ENCODE measurements around the gene FCRL1.

- TF ChIP-seq CEBPB (IDR thresholded peaks at IDR 0.05): no peak
- no peak for TF ChIP-seq REST (IDR thresholded peaks at IDR 0.05; ENCODE audit: low read depth)
- no peak for TF ChIP-seq TCF12 (IDR thresholded peaks at IDR 0.05; ENCODE audit: low read depth)
- TF ChIP-seq EP300 (IDR thresholded peaks at IDR 0.05; ENCODE audit: borderline replicate concordance): no peak
- no peak for TF ChIP-seq RAD21 (IDR thresholded peaks at IDR 0.05; ENCODE audit: low read depth)
- TF ChIP-seq YY1 (IDR thresholded peaks at IDR 0.05; ENCODE audit: low read depth): no peak
- TF ChIP-seq CREB1 (IDR thresholded peaks at IDR 0.05; ENCODE audit: low read depth): no peak
- no peak for TF ChIP-seq MAX (IDR thresholded peaks at IDR 0.05)
- no peak for TF ChIP-seq NFIC (IDR thresholded peaks at IDR 0.05)
Measured at GRCh38 chr1:157834430-157834829, 14.5 kb upstream of the FCRL1 start.

Measured in Ishikawa (cell line).